ENCODE data around the gene SYNDIG1L. TPM values are rescaled to one million over a fixed set of nuclear protein-coding genes. Genes with fewer than 3 reads are reported as not detected.

SYNDIG1L gene
- total RNA-seq, 1 donor from 2014 or later, result 1.6 TPM

- ATAC-seq, result no peak
These were observed 3.2 kb upstream of the SYNDIG1L start for GRCh38 chr14:74429221-74429691.

DNA sequence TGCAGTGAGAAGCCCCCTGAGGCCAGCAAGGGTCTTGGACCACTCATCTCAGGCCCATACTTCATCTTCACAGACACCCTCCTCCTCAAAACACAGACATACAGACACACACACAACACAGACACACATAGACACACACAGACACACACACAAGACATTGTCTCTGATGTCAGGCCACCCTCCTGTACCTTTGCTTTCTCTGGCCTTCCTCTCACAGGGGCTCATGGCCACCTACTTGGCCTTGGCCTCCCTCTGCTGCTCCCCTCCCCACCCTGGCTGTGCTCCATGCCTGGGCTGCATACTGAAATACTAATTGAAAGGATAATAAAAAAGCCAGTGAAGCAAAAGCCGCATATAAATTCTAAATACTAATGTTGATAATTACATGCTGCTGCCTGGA is 1.6 kb upstream of the SYNDIG1L start:
- DNase-seq (no peak), ATAC-seq (no peak)
- no peak overlapping the region for H3K4me3 ChIP-seq
- H3K27me3 ChIP-seq (ENCODE audit: low read depth), result peaks cover 21% of the 10 kb centered on the region
- H3K4me1 ChIP-seq, result peaks cover 3% of the 10 kb centered on the region
- intact Hi-C loops (cut with DNase I), result no loop called here
- no peaks in the 10 kb centered on the region for H3K9me3 ChIP-seq
- no peak for TF ChIP-seq CTCF (IDR thresholded peaks at IDR 0.05)
- no peaks in the 10 kb centered on the region for H3K36me3 ChIP-seq
- H3K27ac ChIP-seq, result no peak overlapping the region

More at GRCh38 chr14:74429221-74429691, 3.2 kb upstream of the SYNDIG1L start:
- H3K36me3 ChIP-seq, result no peaks in the 10 kb centered on the region
- H3K9me3 ChIP-seq, result no peaks in the 10 kb centered on the region
- intact Hi-C loops (cut with DNase I), result no loop called here
- H3K4me1 ChIP-seq, result peaks cover 3% of the 10 kb centered on the region
- no peak overlapping the region for H3K4me3 ChIP-seq
- no peak for DNase-seq
- no peak overlapping the region for H3K27ac ChIP-seq
- peaks cover 17% of the 10 kb centered on the region for H3K27me3 ChIP-seq (ENCODE audit: low read depth)
- TF ChIP-seq CTCF (IDR thresholded peaks at IDR 0.05), result no peak

GRCh38 chr14:74425525-74426201 is 347 bp downstream of the SYNDIG1L start:
- Histone ChIP-seq H3K4me3 (no peak overlapping the region), H3K4me1 (peaks cover 3% of the 10 kb centered on the region), H3K9me3 (no peaks in the 10 kb centered on the region), H3K27me3 (ENCODE audit: low read depth) (peaks cover 21% of the 10 kb centered on the region), H3K36me3 (no peaks in the 10 kb centered on the region), H3K27ac (no peak overlapping the region)
- ATAC-seq (peak; percentile 71 to 79), DNase-seq (no peak)
- TF ChIP-seq CTCF (IDR thresholded peaks at IDR 0.05), result no peak
- intact Hi-C loops (cut with DNase I), result no loop called here

- Histone ChIP-seq H3K27ac (no peak overlapping the region), H3K4me1 (peaks cover 3% of the 10 kb centered on the region), H3K4me3 (no peak overlapping the region), H3K36me3 (no peaks in the 10 kb centered on the region), H3K27me3 (ENCODE audit: low read depth) (peaks cover 21% of the 10 kb centered on the region), H3K9me3 (no peaks in the 10 kb centered on the region)
- TF ChIP-seq CTCF (IDR thresholded peaks at IDR 0.05), result no peak
- no peak for ATAC-seq
- no peak for DNase-seq
- intact Hi-C loops (cut with DNase I), result no loop called here
These were observed 1.4 kb downstream of the SYNDIG1L start for GRCh38 chr14:74424606-74425005.

DNA sequence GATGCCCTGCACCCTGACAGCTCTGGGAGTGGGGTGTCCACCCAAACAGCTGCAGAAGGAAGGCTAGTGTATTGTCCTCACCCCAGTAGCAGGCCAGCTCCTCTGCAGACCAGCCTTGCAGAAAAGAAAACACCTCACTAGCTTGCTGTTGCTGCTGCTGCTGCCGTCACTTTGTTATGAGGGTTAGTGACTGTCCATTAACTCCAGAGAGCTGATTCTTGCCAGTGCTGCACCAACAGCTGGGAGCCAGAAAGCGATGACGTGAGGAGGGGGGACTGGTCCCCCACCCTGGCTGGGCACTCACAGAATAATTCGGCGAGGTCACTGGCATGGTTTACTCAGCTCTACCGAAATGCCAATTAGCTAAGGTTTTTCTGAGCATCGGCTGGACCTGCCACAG is 2.8 kb downstream of the SYNDIG1L start:
- no peak overlapping the region for H3K4me3 ChIP-seq
- peaks cover 21% of the 10 kb centered on the region for H3K27me3 ChIP-seq (ENCODE audit: low read depth)
- intact Hi-C loops (cut with DNase I), result no loop called here
- no peaks in the 10 kb centered on the region for H3K36me3 ChIP-seq
- DNase-seq, result no peak
- TF ChIP-seq CTCF (IDR thresholded peaks at IDR 0.05), result no peak
- no peak for ATAC-seq
- H3K27ac ChIP-seq, result no peak overlapping the region
- no peaks in the 10 kb centered on the region for H3K9me3 ChIP-seq
- H3K4me1 ChIP-seq, result peaks cover 3% of the 10 kb centered on the region

Measured in lower lobe of right lung (tissue), 2 donors.